GM12865 (cell line): ENCODE data around the gene CNGB1.

Experiments used
- DNase-seq: peaks from one replicate; pipeline ENCODE4 v3.0.0; 2010; ENCODE audit warnings: low read depth
- H3K4me3 ChIP-seq: 2 replicates; pipeline ENCODE4 v1.5.1; 2011; ENCODE audit warnings: mild to moderate bottlenecking, low read depth, low read length, control low read depth
- TF ChIP-seq, protein P1 (sequence below): IDR thresholded peaks from 2 replicates; pipeline ENCODE4 v1.5.1; 2011; ENCODE audit warnings: low read length, control low read depth, low read depth, inconsistent platforms; ENCODE audit not compliant: insufficient read depth; ENCODE audit errors: missing control alignments

Gene CNGB1

DNA sequence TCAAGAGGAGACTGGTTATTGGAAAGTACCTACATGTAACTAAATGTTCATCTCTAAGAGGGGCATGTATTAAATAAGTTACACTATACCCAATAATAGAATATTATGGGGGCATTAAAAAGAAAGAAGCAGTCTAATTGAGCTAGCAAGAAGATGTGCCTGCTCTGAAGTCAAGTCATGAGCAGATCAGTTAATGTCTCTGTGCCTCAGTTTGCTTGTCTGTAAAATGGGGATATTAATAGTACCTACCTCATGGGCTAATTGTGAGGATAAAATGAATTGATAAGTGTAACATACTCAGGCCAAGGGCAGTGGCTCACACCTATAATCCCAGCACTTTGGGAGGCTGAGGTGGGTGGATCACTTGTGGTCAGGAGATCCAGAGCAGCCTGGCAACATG is 3.0 kb downstream of the CNGB1 start:
- no peak overlapping the region for H3K4me3 ChIP-seq
- no peak for DNase-seq
- TF ChIP-seq, protein P1, sequence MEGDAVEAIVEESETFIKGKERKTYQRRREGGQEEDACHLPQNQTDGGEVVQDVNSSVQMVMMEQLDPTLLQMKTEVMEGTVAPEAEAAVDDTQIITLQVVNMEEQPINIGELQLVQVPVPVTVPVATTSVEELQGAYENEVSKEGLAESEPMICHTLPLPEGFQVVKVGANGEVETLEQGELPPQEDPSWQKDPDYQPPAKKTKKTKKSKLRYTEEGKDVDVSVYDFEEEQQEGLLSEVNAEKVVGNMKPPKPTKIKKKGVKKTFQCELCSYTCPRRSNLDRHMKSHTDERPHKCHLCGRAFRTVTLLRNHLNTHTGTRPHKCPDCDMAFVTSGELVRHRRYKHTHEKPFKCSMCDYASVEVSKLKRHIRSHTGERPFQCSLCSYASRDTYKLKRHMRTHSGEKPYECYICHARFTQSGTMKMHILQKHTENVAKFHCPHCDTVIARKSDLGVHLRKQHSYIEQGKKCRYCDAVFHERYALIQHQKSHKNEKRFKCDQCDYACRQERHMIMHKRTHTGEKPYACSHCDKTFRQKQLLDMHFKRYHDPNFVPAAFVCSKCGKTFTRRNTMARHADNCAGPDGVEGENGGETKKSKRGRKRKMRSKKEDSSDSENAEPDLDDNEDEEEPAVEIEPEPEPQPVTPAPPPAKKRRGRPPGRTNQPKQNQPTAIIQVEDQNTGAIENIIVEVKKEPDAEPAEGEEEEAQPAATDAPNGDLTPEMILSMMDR: no peak

GRCh38 chr16:57966986-57967385 is 3.9 kb downstream of the CNGB1 start:
- no peak overlapping the region for H3K4me3 ChIP-seq
- TF ChIP-seq, protein P1: no peak
- DNase-seq: no peak

- DNase-seq: no peak
- no peak overlapping the region for H3K4me3 ChIP-seq
- TF ChIP-seq, protein P1: no peak
Observed at GRCh38 chr16:57966204-57966771, 4.6 kb downstream of the CNGB1 start.

- TF ChIP-seq, protein P1: no peak
- DNase-seq: no peak
- H3K4me3 ChIP-seq: no peak overlapping the region
Observed at GRCh38 chr16:57964157-57964700, 6.7 kb downstream of the CNGB1 start.

DNA sequence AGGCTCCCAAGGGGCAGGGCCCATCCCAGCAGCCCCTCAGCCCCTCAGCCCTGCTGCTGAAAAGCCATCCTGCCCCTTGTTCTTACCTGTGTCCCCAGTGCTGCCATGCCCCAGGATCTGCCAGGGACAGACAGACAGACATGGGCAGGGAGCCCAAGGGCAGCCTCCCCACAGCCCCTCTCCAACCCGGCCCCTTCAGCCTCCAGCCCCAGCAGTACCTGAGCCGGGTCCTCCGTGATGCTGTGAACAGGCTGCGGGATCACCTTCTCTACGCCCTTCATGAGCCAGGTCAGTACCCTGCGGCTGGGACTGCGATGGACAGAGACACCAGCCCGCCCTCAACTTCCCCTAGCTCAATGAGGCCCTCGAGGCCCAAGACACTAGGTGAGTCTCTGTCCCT is 8.2 kb downstream of the CNGB1 start:
- no peak overlapping the region for H3K4me3 ChIP-seq
- TF ChIP-seq, protein P1: no peak

GRCh38 chr16:57962046-57962445 is 8.9 kb downstream of the CNGB1 start:
- H3K4me3 ChIP-seq: no peak overlapping the region
- TF ChIP-seq, protein P1: no peak
- DNase-seq: no peak

More for the DNA sequence above, 8.2 kb downstream of the CNGB1 start:
- no peak for DNase-seq

DNA sequence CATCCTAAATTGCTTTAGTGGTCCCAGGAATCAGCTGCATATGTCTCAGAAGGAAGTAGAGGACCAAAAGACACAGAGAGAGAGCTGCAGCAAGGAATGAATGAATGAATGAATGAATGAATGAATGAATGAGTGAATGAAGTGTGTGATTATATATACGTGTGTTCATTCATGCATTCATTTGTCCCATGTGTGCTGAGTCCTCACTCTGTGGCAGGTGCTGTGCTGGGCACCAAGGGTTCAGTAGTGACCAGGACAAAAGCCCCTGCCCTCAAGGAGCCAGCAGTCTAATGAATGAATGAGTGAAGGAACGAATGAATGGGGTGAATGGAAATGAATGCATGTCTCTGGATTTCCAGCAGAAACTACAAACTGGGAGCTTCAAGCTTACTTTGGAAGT is 9.4 kb downstream of the CNGB1 start:
- TF ChIP-seq, protein P1: no peak
- no peak overlapping the region for H3K4me3 ChIP-seq
- no peak for DNase-seq
